ENCODE data around the gene KRTCAP2. TPM values are rescaled to one million over a fixed set of nuclear protein-coding genes. Genes with fewer than 3 reads are reported as not detected.
A peak's percentile ranks its signal among the peaks of the same experiment; 100 is the strongest.

Gene KRTCAP2
- polyA plus RNA-seq, 1 of the 3 experiments (the other 2 are of a cell fraction): 238 TPM

DNA sequence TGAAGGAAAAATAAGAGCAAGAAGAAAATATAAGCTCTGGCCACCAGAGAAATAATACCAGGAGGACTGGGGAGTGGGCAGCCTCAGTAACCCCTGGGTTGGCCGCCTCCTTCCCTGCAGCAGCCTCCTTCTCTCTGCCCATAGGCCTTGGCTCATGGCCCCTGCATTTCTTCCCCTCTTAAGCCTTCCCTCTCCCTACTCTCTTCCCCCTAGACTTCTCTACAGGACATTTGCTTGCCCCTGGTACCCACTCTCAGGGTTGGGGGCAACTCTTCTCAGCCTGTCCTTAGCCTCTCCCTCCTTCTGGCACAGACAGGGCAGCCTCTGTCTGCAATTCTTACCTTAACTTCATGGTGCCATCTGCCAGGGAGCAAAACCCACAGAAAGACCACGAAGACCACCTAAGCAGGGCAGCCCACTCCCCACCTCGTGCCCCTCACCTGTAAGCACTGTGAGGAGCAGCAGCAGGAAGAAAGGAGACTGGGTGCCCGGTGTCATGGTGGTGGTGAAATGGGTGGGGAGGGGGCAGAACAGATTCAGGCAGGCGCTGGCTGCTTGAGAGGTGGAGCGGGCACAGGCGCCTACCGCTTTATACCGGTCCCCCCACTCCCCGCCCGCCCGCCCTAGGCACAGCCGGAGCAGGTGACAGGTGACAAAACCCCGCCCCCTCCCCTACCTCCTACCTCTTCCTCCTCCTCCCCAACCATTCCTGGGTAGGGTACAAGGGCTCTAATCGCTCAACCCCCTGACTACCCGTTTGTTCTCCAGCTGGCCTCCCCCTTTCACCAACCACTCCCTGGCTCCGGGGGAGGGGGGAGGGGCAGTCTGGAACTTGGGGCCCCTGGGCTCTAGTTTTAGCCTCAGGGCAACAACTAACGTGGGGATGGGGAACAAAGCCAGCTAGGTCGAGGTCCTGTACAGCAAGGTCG, 19.5 kb upstream of the KRTCAP2 start:
- Histone ChIP-seq H3K9me2 (no peaks in the 10 kb centered on the region), H3K27me3 (ENCODE audit: insufficient read depth) (no peaks in the 10 kb centered on the region), H3K79me2 (ENCODE audit: insufficient read depth) (peaks cover 19% of the 10 kb centered on the region; the same call in 1 of the 2 replicates), H3K9ac (peak overlapping the region; percentile 61), H3K9me3 (no peaks in the 10 kb centered on the region), H3K4me3 (ENCODE audit: low read depth in 2 of 2, low read length in 1 of 2) (peak overlapping the region in 1 of 2 experiments; percentile 30; a peak in 3 of 4 replicates), H3K4me2 (peak overlapping the region; percentile 83), H3F3A (replicated peaks; ENCODE audit: insufficient read depth) (peaks cover 11% of the 10 kb centered on the region), H3K36me3 (replicated peaks in 1 of 2; ENCODE audit: control insufficient read depth in 1 of 2, insufficient read depth in 2 of 2, low read length in 1 of 2) (peaks cover 0 to 13% of the 10 kb centered on the region in 2 experiments), H2AFZ (ENCODE audit: low read depth) (peak overlapping the region; percentile 61), H4K20me1 (ENCODE audit: insufficient read depth) (no peaks in the 10 kb centered on the region), H3K27ac (ENCODE audit: low read depth in 2 of 2, low read length in 1 of 2) (peak overlapping the region; percentile 78 to 86), H3K4me1 (ENCODE audit: control insufficient read depth in 1 of 2, insufficient read depth in 2 of 2, low read depth in 1 of 2, low read length in 1 of 2) (peaks cover 0 to 24% of the 10 kb centered on the region in 2 experiments; a peak in 2 of 4 replicates)
- WGBS (ENCODE audit: low lambda C conversion rate): 81% methylated on average over 16 of the region's 20 CpGs
- TF ChIP-seq FOSL2 (IDR thresholded peaks at IDR 0.05; ENCODE audit: borderline replicate concordance, low read depth): no peak
- TF ChIP-seq SIN3A (IDR thresholded peaks at IDR 0.05; ENCODE audit: borderline replicate concordance, low read depth, low read length): no peak
- TF ChIP-seq EZH2phosphoT487 (IDR thresholded peaks at IDR 0.05; ENCODE audit: borderline replicate concordance, low read depth): no peak
- TF ChIP-seq, protein P1, sequence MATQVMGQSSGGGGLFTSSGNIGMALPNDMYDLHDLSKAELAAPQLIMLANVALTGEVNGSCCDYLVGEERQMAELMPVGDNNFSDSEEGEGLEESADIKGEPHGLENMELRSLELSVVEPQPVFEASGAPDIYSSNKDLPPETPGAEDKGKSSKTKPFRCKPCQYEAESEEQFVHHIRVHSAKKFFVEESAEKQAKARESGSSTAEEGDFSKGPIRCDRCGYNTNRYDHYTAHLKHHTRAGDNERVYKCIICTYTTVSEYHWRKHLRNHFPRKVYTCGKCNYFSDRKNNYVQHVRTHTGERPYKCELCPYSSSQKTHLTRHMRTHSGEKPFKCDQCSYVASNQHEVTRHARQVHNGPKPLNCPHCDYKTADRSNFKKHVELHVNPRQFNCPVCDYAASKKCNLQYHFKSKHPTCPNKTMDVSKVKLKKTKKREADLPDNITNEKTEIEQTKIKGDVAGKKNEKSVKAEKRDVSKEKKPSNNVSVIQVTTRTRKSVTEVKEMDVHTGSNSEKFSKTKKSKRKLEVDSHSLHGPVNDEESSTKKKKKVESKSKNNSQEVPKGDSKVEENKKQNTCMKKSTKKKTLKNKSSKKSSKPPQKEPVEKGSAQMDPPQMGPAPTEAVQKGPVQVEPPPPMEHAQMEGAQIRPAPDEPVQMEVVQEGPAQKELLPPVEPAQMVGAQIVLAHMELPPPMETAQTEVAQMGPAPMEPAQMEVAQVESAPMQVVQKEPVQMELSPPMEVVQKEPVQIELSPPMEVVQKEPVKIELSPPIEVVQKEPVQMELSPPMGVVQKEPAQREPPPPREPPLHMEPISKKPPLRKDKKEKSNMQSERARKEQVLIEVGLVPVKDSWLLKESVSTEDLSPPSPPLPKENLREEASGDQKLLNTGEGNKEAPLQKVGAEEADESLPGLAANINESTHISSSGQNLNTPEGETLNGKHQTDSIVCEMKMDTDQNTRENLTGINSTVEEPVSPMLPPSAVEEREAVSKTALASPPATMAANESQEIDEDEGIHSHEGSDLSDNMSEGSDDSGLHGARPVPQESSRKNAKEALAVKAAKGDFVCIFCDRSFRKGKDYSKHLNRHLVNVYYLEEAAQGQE (IDR thresholded peaks at IDR 0.05; ENCODE audit: low read depth, low read length): no peak
- no peak for TF ChIP-seq EP300 (IDR thresholded peaks at IDR 0.05; ENCODE audit: borderline replicate concordance in 1 of 2, low read depth in 1 of 2, low read length in 1 of 2)
- no peak for TF ChIP-seq RXRA (IDR thresholded peaks at IDR 0.05; ENCODE audit: borderline replicate concordance, low read depth)
- TF ChIP-seq CHD2 (IDR thresholded peaks at IDR 0.05; ENCODE audit: low read length, partially characterized antibody): no peak
- TF ChIP-seq JUND (IDR thresholded peaks at IDR 0.05): no peak
- TF ChIP-seq, protein P2, sequence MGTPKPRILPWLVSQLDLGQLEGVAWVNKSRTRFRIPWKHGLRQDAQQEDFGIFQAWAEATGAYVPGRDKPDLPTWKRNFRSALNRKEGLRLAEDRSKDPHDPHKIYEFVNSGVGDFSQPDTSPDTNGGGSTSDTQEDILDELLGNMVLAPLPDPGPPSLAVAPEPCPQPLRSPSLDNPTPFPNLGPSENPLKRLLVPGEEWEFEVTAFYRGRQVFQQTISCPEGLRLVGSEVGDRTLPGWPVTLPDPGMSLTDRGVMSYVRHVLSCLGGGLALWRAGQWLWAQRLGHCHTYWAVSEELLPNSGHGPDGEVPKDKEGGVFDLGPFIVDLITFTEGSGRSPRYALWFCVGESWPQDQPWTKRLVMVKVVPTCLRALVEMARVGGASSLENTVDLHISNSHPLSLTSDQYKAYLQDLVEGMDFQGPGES (IDR thresholded peaks at IDR 0.05; ENCODE audit: low read depth, low read length): no peak
- TF ChIP-seq TAF1 (IDR thresholded peaks at IDR 0.05; ENCODE audit: borderline replicate concordance, low read depth, low read length): no peak
- no peak for TF ChIP-seq ELF1 (IDR thresholded peaks at IDR 0.05)
- TF ChIP-seq, protein P3, sequence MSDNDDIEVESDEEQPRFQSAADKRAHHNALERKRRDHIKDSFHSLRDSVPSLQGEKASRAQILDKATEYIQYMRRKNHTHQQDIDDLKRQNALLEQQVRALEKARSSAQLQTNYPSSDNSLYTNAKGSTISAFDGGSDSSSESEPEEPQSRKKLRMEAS (IDR thresholded peaks at IDR 0.05; ENCODE audit: low read depth): no peak
- ChIA-PET CTCF (interaction anchor here (0.5 to 5.2 kb wide), 32 partner anchors 8 to 151 kb away, joined by 3 to 203 read pairs (median 4); partner anchors contain the start of genes ADAM15, KRTCAP2, MTX1 and THBS3), POLR2A (interaction anchor here (0.9 to 5.1 kb wide), 7 partner anchors 8 to 35 kb away, joined by 3 to 27 read pairs (median 10); partner anchors contain the start of genes MTX1 and THBS3)
- peak; percentile 55 for DNase-seq
